Measurements from ENCODE around the gene LHFPL6.

Gene LHFPL6

DNA sequence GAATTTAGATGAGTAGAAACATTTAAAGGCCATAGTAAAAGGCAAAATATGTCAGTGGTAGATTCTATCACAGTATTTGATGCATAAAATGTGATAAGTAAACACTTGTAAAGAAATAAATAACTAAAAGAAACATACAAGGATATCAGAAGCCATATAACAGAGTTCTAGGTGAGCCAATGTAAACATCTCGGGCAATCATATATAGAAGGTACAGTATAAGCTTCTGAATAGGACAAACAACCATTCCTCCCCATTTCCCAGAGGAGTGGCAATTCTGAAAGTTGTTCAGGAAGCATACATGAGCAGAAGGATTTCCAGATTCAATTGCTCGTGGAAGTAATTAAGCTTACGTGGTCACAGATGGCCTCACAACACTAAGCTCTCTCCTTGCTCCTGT, 267.3 kb downstream of the LHFPL6 start:
- no peak for DNase-seq

DNA sequence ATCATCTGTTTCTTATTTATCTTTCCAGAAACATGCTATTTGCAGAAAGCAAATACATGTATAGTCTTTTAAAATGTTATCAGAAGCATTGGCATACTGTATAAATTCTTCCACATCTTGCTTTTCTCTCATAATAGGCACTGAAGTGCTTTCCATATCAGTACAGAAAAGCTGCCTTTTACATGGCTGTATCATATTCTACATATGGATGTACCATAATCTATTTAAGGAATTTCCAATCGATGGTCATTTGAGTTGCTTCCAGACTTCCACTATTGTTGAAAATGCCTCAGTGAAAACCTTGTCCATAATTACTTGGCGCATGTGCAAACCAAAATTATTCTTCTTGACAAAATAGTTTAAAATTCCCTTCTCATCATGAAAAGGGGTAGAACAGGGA, 272.5 kb downstream of the LHFPL6 start:
- DNase-seq, result no peak

DNA sequence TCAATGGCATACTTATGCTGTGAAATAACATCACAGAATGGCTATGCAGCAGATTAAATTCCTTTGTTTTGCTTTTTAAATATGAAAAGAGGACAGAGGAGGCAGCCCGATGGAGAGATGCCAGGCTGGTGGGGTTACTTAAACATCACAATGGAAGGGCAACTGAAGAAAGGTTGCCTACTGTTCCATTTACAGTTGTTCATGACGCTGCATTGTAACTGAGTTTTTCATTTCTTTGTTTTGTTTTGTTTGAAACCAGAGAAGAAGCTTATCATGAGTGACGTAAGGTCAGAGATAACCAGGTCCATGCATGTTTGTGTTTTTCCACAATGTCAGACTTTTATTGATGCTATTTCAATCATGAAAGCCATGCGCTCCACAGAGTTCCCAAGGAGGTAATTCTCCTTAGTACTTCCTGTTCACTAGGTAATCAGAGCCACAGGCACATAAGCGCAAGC, 273.8 kb downstream of the LHFPL6 start:
- no peak for DNase-seq

DNA sequence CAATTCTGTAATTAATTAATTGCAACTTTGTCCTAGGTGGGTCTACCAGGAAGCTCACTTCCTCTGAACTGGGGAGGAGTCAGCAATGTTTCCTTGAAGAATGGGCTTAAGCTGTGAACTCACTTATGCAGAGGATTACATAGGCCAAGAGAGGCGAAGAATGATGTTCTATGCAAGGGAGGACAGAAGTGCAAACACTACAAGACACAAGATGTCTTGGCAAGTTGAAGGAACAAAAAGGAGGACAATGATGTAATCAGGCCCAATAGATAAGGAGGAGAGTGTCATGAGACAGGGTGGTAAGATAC, 275.9 kb downstream of the LHFPL6 start:
- no peak for DNase-seq

DNA sequence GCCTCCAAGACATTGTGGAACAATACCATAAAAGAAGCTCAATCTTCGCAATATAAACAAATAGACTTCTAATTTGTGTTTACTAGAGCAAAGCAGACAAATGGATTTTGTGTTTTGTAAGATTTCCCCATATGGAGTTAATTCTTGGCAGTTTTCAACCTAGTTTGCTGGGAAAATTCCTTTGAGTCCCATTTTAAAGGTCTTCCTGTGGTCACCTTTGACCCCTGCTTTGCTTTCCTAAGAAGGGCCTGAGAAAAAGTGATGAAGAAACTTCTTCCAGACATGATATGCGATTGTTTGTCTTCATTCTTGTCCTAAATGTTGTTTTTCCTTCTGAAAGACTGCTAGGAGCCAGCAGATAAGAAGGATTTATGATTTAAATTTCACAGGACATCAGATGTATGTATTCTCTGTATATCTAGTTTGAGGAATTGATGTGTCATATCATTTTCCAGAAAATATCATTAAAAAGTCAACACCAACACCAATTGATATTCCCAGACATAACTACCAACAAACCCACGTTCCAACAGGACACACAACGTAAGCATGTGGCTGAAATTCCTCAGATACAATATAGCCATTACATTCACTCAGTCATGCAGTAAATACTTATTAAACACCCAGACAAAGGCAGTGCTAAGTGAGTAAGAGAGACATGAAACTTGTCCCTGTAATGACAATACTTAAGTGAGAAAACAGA, 276.4 kb downstream of the LHFPL6 start:
- no peak for DNase-seq

DNA sequence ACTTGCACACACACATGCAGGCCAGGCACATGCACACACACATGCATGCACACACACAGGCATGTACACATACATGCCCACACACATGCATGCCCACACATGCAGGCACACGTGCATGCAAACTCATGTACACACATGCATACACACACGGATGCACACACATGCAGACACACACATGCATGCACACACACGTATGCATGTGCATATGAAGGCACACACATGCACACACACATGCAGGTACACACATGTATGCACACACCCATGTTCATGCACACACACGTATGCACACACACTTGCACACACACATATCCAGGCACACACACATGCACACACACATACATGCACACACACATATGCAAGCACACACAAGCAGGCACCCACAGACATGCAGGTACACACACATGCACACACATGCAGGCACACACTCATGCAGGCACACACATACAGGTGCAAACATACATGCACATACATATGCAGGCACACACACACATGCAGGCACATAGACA, 278.1 kb downstream of the LHFPL6 start:
- DNase-seq, result no peak

DNA sequence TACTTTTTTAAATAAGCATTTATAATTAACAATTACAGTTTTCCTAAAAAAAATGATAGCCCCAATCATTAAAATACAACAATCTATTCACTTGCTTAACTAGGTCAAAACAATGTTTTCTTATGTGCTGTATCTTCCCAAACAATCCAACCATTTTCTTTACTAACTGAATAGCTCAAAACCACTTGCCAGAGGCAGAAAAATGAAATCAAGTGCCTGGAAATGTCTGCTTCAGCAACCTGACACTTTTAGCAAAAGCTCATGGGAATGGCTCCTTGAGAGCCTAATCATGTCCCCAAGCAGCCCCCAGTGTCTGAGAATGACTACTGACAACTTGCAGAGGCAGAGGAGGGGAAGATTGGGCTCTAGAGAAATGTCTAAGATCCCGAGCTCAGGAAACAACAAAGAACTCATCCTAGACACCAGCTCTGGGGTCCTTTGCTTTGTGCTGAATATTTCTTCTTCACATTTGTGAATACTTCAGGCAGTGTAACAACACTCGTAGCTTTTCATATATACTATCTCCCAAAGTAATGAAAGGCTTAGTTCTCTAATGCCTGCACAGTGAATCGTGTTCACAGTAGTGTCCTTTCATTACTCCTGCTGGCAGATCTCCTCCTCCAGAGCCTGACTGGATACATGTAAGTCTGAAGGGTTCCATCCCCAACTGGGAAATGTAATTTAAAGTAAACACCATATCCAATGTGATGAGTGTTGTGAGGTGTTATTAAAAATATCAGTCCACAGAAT, 280.0 kb downstream of the LHFPL6 start:
- no peak for DNase-seq

DNA sequence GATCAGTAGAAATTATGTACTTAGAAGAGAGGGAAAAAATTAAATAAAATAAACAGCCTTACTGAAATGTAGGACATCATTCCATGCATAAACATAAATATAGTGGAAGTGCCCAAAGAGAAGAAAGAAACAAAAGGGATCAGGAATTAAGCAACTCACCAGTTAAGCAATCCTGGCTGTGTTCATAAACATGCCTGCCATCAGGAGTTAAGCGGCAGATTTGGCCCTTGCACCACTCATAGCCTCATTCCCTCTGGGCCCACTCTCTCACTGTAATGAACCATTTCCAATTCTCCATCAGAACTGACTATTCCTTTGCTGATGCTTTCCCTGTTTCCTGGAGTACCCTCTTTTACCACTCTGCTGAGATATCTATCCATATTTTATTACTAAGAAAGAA, 281.4 kb downstream of the LHFPL6 start:
- DNase-seq, result no peak

DNA sequence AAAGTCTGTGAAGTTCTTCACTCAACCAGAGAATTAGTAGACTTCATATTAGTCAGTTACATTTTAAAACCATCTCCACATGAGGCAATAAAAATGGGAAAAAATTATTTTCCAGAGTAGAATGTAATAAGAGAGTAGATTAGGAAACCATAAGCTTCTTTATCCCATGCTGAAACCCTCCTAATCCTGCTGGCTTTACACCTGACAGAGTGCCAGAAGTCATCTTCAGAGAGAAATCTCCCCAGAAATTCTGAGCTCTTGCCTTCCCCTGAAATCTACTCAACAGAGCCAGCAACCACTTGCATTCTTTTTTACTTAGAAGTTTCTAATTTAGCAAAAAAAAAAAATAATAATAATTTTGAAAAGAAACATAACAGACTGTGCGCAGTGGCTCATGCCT, 284.8 kb downstream of the LHFPL6 start:
- DNase-seq, result no peak

DNA sequence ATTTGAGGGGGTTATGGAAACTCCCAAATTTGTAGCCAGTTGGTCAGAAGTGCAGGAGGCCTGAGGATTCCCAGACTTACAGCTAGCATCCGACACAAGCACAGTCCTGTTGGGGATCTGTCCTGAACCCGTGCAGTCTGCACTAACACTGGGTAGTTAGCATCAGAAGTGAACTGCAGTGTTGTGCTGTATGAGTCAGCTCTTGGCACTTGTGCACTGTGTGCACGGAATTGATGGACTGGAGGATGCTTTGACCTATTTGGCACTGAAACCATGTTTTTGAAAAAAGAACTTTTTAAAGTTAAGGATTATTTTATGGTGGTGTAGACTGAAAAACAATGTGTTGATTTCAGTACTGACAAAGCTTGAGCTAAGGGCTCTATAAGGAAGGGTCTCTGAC, 285.7 kb downstream of the LHFPL6 start:
- no peak for DNase-seq

DNA sequence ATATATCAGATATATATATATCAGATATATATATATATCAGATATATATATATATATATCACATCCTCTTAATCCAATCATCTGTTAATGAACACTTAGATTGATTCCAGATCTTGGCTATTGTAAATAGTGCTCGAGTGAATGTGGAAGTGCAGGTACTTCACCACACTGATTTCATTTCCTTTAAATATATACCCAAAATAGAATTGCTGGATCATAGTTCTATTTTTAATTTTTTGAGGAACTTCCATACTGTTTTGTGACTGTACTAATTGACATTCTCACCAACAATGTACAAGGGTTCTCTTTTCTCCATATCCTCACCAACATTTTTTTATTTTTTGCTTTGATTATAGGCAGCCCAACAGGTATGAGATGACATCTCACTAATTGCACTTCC, 287.2 kb downstream of the LHFPL6 start:
- no peak for DNase-seq

DNA sequence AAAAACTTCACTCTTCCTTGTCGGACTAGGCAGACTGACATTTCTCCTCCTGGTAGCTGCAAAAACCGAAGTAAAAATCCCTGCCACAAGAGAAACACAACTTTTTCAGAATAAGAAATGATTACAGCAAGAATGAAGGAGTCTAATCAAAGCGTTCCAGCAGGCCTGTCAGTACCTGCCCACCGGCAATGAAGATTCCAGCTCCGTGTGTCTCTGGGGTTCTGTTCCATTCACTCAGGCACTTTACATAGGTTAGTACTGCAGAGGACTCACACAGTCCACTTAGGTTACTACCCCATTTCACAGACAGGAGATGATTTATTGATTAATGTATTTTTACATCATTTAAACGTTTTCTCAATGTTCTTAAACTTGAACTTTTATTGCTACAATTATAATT, 289.3 kb downstream of the LHFPL6 start:
- no peak for DNase-seq

DNA sequence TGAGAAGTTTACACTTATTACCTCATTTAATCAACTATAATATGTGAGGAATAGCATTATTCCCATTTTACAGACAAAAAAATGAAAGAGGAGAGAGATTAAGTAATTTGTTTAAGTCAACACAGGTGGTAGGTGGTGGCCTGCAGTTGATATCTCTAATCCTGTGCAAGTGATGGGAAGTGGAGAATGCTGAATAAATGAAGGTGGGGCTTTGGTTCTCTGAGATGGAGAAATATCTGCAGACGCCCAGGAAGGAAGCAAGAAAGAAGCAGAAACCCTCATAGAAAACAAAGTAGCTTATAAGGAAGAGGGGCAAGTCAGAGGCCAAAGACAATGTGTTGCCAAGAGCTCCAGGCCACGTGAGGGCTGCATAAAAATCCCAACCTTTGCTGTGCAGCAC, 290.4 kb downstream of the LHFPL6 start:
- no peak for DNase-seq

DNA sequence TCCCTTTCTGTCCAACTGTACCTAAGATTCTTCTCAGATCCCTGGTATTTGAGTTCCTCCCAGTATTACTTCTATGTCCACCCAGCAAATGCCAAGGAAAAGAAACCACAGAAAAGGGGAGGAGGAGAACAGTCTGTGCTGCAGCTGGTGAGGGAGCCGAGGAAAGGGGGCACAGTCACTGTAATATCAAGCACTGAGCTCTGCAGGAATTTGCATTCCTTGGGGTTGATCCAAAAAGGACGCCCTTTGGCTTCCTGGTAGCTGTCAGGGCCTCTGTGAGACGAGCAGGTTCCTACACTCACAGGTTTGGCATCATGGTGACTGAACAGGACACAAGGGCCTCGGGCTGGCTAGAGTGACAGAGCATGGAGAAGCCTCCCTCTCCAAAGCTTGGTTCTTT, 291.4 kb downstream of the LHFPL6 start:
- DNase-seq, result no peak

DNA sequence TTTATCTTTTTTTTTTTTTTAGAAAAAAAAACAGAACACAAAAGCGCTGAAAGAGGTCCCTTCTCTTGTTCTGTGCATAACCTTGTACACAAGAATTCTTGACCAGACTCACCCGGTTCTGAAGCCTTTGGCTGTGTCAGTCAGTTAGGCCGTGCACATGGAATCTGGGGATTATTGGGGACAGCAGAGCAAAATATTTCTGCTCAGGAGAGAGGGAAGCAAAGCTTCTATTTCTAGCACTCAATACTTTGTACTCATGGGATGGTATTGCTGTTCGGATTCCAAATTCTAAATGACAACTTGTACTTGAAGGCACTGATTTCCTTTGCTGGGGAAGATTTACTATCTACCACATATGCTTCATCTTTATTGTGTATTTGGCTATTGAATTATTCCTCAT, 292.0 kb downstream of the LHFPL6 start:
- DNase-seq, result no peak

DNA sequence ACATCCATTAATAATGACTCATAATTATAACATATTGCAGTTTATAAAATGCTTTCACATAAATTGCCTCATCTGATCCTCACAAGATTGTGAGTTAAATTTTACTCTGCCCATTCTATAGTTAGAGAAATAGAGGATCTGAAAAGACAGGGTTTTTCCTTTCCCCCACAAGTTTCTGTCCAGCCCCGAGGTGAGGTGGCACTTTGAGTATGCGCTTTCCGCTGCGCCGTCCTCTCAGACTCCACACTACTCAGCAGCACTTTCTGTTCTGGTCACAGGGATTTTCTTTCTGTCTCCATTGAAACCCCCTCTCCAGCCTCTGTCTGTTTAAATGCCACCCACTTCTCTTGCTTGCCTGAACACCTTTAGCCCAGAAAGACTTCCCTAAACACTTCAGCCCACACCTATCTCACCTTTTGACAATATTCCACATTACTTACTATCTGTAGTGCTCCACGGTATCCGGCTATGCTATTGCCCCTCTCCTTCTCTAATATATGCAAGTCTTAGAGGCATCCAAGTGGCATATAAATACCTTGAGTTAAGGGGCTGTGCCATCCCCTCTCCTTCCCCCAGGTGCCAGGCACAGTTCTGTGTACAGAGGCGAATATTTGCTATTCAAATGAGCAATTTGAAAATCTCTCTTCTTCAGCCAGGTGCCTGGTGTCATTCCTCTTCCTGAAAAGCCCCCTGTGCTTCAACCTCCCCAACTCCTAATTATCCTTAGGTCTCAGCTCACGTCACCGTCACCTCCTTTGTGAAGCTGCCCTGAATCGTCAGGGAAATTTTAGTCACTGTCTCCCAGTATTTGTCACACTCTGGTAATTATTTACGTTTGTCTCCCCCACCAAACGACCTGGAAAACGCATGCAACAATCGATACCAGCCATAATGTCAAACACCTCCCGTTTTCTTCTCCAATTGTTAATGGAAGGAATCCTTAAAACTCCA, 296.1 kb downstream of the LHFPL6 start:
- no peak for DNase-seq

DNA sequence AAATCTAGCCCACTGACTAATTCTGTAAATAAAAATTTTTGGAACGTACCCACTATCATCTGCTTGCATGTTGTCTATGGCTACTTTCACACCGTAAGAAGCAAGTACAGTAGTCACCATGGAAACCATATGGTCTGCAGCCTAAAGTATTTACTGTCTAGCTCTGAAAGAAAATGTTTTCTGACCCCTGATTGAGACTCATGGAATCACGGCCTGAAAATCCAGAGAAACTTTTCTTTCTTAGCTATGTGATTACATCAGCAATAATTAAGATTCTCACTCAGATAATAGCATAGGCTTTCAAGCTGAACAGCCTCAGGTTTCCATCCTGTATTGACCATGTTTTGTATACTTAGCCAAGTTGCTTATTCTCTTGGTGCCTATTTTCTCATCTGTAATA, 300.2 kb downstream of the LHFPL6 start:
- no peak for DNase-seq

DNA sequence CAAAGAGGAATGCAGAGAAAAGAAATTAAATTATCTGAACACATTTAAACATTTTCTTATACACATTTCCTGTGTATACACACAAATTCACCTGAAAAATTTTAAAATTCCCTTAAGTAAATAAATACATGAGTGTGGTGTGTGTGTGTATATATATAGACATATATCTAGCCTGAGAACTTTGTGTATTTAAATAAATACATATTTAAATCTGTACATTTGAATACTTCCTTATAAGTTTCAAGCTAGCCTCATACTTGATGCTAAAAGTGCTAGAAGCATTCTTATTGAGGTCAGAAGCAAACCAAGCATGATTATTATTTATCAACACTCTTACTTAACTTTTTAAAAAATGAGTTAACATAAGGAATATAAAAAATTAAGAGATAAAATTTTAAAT, 304.0 kb downstream of the LHFPL6 start:
- no peak for DNase-seq

DNA sequence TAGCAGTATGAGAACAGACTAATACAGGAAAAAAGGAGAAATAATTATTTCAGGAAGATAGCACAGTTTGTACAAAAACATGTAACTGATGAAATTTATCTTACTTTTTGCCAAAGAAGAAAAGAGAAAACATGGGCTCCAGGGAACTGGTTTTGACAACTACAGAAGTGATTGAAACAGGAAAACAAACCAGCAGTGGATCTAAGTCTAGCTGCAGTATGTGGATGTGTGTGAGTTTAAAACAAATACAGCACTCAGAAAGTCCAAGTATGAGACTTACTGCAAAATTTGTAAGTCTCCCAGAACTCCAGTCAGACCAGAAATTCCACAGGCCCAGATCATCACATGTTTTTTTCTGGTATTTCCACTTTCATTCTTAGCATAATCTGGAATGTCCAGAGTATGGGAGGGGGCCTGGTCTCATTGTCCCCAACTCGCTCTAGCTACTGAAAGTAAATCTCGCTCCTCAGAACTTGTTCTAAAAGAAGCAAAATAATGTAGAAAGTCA, 305.3 kb downstream of the LHFPL6 start:
- DNase-seq, result no peak

DNA sequence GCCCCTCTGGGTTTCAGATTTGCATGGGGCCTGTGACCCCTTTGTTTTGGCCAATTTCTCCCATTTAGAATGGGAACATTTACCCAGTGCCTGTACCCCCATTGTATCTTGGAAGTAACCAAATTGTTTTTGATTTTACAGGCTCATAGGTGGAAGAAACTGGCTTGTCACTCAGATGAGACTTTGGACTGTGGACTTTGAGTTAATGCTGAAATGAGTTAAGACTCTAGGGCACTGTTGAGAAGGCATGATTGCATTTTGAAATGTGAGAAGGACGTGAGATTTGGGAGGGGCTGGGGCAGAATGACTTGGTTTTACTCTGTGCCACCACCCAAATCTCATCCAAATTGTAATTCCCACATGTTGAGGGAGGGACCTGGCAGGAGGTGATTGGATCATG, 306.0 kb downstream of the LHFPL6 start:
- no peak for DNase-seq

DNA sequence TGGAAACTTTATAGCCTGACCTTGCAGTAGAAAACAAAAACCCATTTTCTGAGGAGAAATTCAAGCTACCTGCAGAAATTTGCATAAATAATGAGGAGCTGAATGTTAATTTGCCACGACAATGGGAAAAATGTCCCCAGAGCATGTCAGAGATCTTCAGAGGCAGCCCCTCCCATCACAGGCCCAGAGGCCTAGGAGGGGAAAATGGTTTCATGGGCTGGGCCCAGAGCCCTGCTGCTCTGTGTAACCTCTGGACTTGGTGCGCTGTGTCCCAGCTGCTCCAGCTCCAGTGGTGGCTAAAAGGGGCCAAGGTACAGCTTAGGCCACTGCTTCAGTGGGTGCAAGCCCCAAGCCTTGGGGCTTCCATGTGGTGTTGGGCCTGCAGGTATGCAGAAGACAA, 306.8 kb downstream of the LHFPL6 start:
- DNase-seq, result no peak
